ENCODE measurements around the gene SIN3A.
A peak's percentile ranks its signal among the peaks of the same experiment; 100 is the strongest.
"Not testable (repeated sequence)": the region's sequence is repeated elsewhere in the genome, so short reads cannot be mapped to it uniquely, and the experiment has no call there.

SIN3A gene

GRCh38 chr15:75333654-75334419 lies 117.7 kb downstream of the SIN3A start:
- H3K4me3 Mint-ChIP-seq = not testable (repeated sequence)

GRCh38 chr15:75332093-75332492 lies 119.4 kb downstream of the SIN3A start:
- H3K4me1 Mint-ChIP-seq = peaks cover 14% of the 10 kb centered on the region
- ATAC-seq (ENCODE audit: low read depth); H3K36me3 Mint-ChIP-seq: not testable (repeated sequence)

More at GRCh38 chr15:75333654-75334419, 117.7 kb downstream of the SIN3A start:
- DNase-seq (ENCODE audit: low spot score in 2 of 2); H3K9me3 Mint-ChIP-seq; H3K27ac Mint-ChIP-seq; H3K36me3 Mint-ChIP-seq; H3K27me3 Mint-ChIP-seq: not testable (repeated sequence)
- H3K4me1 Mint-ChIP-seq = peaks cover 10% of the 10 kb centered on the region
- ATAC-seq (ENCODE audit: low read depth) = peak; percentile 51

GRCh38 chr15:75329571-75329970 lies 121.9 kb downstream of the SIN3A start:
- no peak for ATAC-seq (ENCODE audit: low read depth)
- H3K4me3 Mint-ChIP-seq = no peak overlapping the region
- DNase-seq (ENCODE audit: low spot score in 2 of 2) = no peak
- H3K27ac Mint-ChIP-seq = no peak overlapping the region
- peaks cover 3% of the 10 kb centered on the region for H3K4me1 Mint-ChIP-seq
- no peaks in the 10 kb centered on the region for H3K9me3 Mint-ChIP-seq
- peaks cover 10% of the 10 kb centered on the region for H3K27me3 Mint-ChIP-seq
- H3K36me3 Mint-ChIP-seq = no peaks in the 10 kb centered on the region

More at GRCh38 chr15:75332093-75332492, 119.4 kb downstream of the SIN3A start:
- not testable (repeated sequence) for DNase-seq (ENCODE audit: low spot score in 2 of 2); H3K27me3 Mint-ChIP-seq; H3K27ac Mint-ChIP-seq; H3K4me3 Mint-ChIP-seq; H3K9me3 Mint-ChIP-seq

- DNase-seq (ENCODE audit: low spot score in 2 of 2) = no peak
- no peak for ATAC-seq (ENCODE audit: low read depth)
- no peak overlapping the region for H3K4me3 Mint-ChIP-seq
- H3K27ac Mint-ChIP-seq = no peak overlapping the region
- H3K4me1 Mint-ChIP-seq = peaks cover 3% of the 10 kb centered on the region
- no peaks in the 10 kb centered on the region for H3K36me3 Mint-ChIP-seq
- H3K9me3 Mint-ChIP-seq = no peaks in the 10 kb centered on the region
- H3K27me3 Mint-ChIP-seq = peaks cover 10% of the 10 kb centered on the region
These were observed 122.8 kb downstream of the SIN3A start for GRCh38 chr15:75328493-75329314.

GRCh38 chr15:75327491-75327890 lies 124.0 kb downstream of the SIN3A start:
- no peaks in the 10 kb centered on the region for H3K9me3 Mint-ChIP-seq
- ATAC-seq (ENCODE audit: low read depth) (no peak), DNase-seq (ENCODE audit: low spot score in 2 of 2) (no peak)
- H3K27ac Mint-ChIP-seq = no peak overlapping the region
- H3K36me3 Mint-ChIP-seq = no peaks in the 10 kb centered on the region
- H3K4me1 Mint-ChIP-seq = peaks cover 3% of the 10 kb centered on the region
- no peak overlapping the region for H3K4me3 Mint-ChIP-seq
- H3K27me3 Mint-ChIP-seq = peaks cover 10% of the 10 kb centered on the region

GRCh38 chr15:75327005-75327404 lies 124.5 kb downstream of the SIN3A start:
- H3K27me3 Mint-ChIP-seq = peaks cover 8% of the 10 kb centered on the region
- peaks cover 3% of the 10 kb centered on the region for H3K4me1 Mint-ChIP-seq
- no peak overlapping the region for H3K27ac Mint-ChIP-seq
- no peak for ATAC-seq (ENCODE audit: low read depth)
- no peaks in the 10 kb centered on the region for H3K36me3 Mint-ChIP-seq
- DNase-seq (ENCODE audit: low spot score in 2 of 2) = no peak
- H3K4me3 Mint-ChIP-seq = no peak overlapping the region
- H3K9me3 Mint-ChIP-seq = no peaks in the 10 kb centered on the region

- no peak for DNase-seq (ENCODE audit: low spot score in 2 of 2)
- H3K36me3 Mint-ChIP-seq = no peaks in the 10 kb centered on the region
- H3K27me3 Mint-ChIP-seq = peaks cover 10% of the 10 kb centered on the region
- peaks cover 3% of the 10 kb centered on the region for H3K4me1 Mint-ChIP-seq
- no peaks in the 10 kb centered on the region for H3K9me3 Mint-ChIP-seq
- no peak overlapping the region for H3K4me3 Mint-ChIP-seq
- H3K27ac Mint-ChIP-seq = no peak overlapping the region
- no peak for ATAC-seq (ENCODE audit: low read depth)
These were observed 125.6 kb downstream of the SIN3A start for GRCh38 chr15:75325922-75326321.

- DNase-seq (ENCODE audit: low spot score in 2 of 2) (no peak), ATAC-seq (ENCODE audit: low read depth) (no peak)
- H3K27ac Mint-ChIP-seq = no peak overlapping the region
- no peaks in the 10 kb centered on the region for H3K4me1 Mint-ChIP-seq
- H3K27me3 Mint-ChIP-seq = peaks cover 3% of the 10 kb centered on the region
- H3K36me3 Mint-ChIP-seq = no peaks in the 10 kb centered on the region
- no peaks in the 10 kb centered on the region for H3K9me3 Mint-ChIP-seq
- H3K4me3 Mint-ChIP-seq = no peak overlapping the region
These were observed 129.8 kb downstream of the SIN3A start for GRCh38 chr15:75321711-75322110.

All from memory B cell (primary cell).